Right atrium auricular region (tissue), 2 donors: ENCODE data around the gene ELF3. TPM values are rescaled to one million over a fixed set of nuclear protein-coding genes. Genes with fewer than 3 reads are reported as not detected.
A peak's percentile ranks its signal among the peaks of the same experiment; 100 is the strongest.

ENCODE experiments used
- DNase-seq: peaks from one replicate; pipeline ENCODE4 v3.0.0-alpha.2; 2019; ENCODE audit warnings: low spot score
- H3K27ac ChIP-seq, 2 donors: fragments of 200-600 bp; sonication (generic); 1 replicate in 1 of 2; 2 replicates in 1 of 2; pipeline ENCODE4 v1.5.1; 2016 to 2019
- H3K27me3 ChIP-seq, 2 donors: fragments of 200-600 bp; sonication (generic); one replicate each; pipeline versions ENCODE4 v1.5.1 to v1.6.0; 2017 to 2019
- H3K36me3 ChIP-seq: fragments of 200-600 bp; sonication (generic); one replicate; pipeline ENCODE4 v1.5.1; 2016
- H3K4me1 ChIP-seq, 2 donors: fragments of 200-600 bp; sonication (generic); one replicate each; pipeline versions ENCODE4 v1.5.1 to v1.6.0; 2017 to 2019
- H3K4me3 ChIP-seq, 2 donors: fragments of 200-600 bp; sonication (generic); 1 replicate in 1 of 2; 2 replicates in 1 of 2; pipeline ENCODE4 v1.5.1; 2017 to 2019; ENCODE audit warnings: mild to moderate bottlenecking in 1 of 2, moderate library complexity in 1 of 2
- H3K9me3 ChIP-seq, 2 donors: fragments of 200-600 bp; sonication (generic); one replicate each; pipeline ENCODE4 v1.5.1; 2019
- CTCF ChIP-seq, 2 donors: fragments of 200-600 bp; sonication (generic); IDR thresholded peaks; one replicate each; pipeline ENCODE4 v1.5.1; 2019; ENCODE audit warnings: antibody characterized with exemption in 2 of 2
- total RNA-seq, 2 donors: library from RNA; depleted of rRNA; stranded (reverse); fragments of >200 nt; gene quantifications; one replicate each; pipeline ENCODE4 v1.1.0, GENCODE V29; 2016

Gene ELF3
- total RNA-seq, 2 donors from 2014 or later, result 1.7 TPM; not detected in 1

- Histone ChIP-seq H3K27me3 (no peaks in the 10 kb centered on the region), H3K36me3 (no peaks in the 10 kb centered on the region), H3K4me3 (no peak overlapping the region), H3K4me1 (peaks cover 0 to 9% of the 10 kb centered on the region in 2 donors), H3K9me3 (no peaks in the 10 kb centered on the region), H3K27ac (peak overlapping the region in 1 of 2 donors; percentile 55)
- no peak for TF ChIP-seq CTCF (IDR thresholded peaks at IDR 0.05)
- no peak for DNase-seq
Observed at GRCh38 chr1:202034149-202034682, 23.8 kb downstream of the ELF3 start.

GRCh38 chr1:202034683-202035462, 24.5 kb downstream of the ELF3 start:
- H3K4me3 ChIP-seq, result no peak overlapping the region
- no peak for TF ChIP-seq CTCF (IDR thresholded peaks at IDR 0.05)
- peak overlapping the region in 1 of 2 donors; percentile 55 for H3K27ac ChIP-seq
- H3K4me1 ChIP-seq, result peaks cover 0 to 9% of the 10 kb centered on the region in 2 donors
- H3K27me3 ChIP-seq, result no peaks in the 10 kb centered on the region
- no peaks in the 10 kb centered on the region for H3K36me3 ChIP-seq
- peak; percentile 83 for DNase-seq
- H3K9me3 ChIP-seq, result no peaks in the 10 kb centered on the region

- no peaks in the 10 kb centered on the region for H3K36me3 ChIP-seq
- DNase-seq, result no peak
- no peak overlapping the region for H3K4me3 ChIP-seq
- H3K4me1 ChIP-seq, result peaks cover 0 to 9% of the 10 kb centered on the region in 2 donors
- no peak overlapping the region for H3K27ac ChIP-seq
- H3K9me3 ChIP-seq, result no peaks in the 10 kb centered on the region
- no peak for TF ChIP-seq CTCF (IDR thresholded peaks at IDR 0.05)
- no peaks in the 10 kb centered on the region for H3K27me3 ChIP-seq
Observed at GRCh38 chr1:202036595-202037387, 26.4 kb downstream of the ELF3 start.

- H3K4me3 ChIP-seq, result no peak overlapping the region
- no peaks in the 10 kb centered on the region for H3K27me3 ChIP-seq
- H3K9me3 ChIP-seq, result no peaks in the 10 kb centered on the region
Observed at GRCh38 chr1:202037706-202038296, 27.4 kb downstream of the ELF3 start.

More at GRCh38 chr1:202037706-202038296, 27.4 kb downstream of the ELF3 start:
- DNase-seq, result no peak
- H3K4me1 ChIP-seq, result peaks cover 0 to 9% of the 10 kb centered on the region in 2 donors
- H3K36me3 ChIP-seq, result no peaks in the 10 kb centered on the region
- H3K27ac ChIP-seq, result no peak overlapping the region
- no peak for TF ChIP-seq CTCF (IDR thresholded peaks at IDR 0.05)
